Measurements from ENCODE around the gene LRRC1.

Gene LRRC1

DNA sequence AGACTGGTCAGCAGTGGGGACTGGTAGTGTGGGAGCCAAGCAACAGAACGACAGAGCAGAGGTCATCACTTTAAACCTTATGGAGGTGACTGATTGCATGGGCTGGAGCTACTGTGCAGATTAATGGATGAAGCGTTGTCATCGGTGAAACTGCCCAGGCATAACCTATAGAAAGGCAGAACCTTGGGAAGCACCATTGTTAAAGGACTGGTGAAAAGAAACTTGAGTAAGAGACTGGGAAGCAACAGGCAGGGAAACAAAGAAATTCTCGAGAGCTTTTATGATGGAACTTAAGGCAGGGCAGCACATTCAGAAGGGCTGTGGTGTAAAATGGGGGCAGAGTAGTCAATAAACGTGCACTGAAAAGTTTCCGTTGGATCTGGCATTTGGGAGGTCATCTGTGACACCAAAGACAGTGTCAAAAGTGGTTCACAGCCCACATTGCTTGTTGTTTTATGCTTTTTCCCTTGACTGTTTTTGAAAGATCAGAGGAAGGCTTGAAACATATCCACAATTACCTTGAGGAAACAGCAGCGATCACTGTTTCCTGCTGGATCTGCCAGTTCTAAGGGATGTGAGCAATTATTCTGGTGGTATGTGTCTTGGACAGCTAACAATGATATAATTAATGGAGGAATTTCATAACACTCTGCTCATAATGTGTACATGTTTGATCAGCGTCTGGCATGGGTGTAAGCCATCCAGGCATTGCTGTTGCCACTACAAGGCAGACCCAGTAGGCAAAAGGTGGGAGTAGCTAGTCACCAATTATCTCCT is 62.7 kb downstream of the LRRC1 start:
- H3K4me3 ChIP-seq = no peak overlapping the region
- H3K4me2 ChIP-seq = no peak overlapping the region

DNA sequence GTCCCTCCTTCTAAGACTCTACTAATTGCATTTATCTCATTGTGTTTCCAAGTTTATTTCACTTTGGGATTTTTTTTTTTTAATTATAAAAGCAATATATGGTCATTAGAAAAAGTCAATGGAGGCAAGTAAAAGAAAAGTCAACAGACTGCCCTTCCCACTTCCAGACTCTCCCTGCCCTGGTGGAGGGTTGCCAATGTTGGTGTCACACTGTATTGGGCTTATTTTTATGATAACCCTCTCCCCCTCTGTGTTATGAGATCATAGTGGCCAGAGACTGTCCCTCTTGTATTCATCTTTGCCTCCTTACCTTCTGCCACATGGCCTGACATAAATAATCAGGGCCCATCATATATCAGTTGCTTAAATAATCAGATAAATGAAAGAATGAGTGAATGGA is 63.4 kb downstream of the LRRC1 start:
- Histone ChIP-seq H4K20me1 (peaks cover 0 to 3% (median 0%) of the 10 kb centered on the region in 11 experiments; a peak in 1 of 22 replicates), H3K4me2 (no peak overlapping the region), H3K27ac (no peak overlapping the region), H3K9ac (no peak overlapping the region), H3K9me3 (replicated peaks in 1 of 11) (peaks cover 0 to 5% (median 0%) of the 10 kb centered on the region in 11 experiments; a peak in 1 of 22 replicates), H3K36me3 (no peaks in the 10 kb centered on the region), H3K4me3 (no peak overlapping the region), H3K4me1 (no peaks in the 10 kb centered on the region), H3K27me3 (no peaks in the 10 kb centered on the region)
- no peak for TF ChIP-seq Cebpa-rat (IDR thresholded peaks at IDR 0.05)

More for the DNA sequence above, 62.7 kb downstream of the LRRC1 start:
- peaks cover 0 to 3% (median 0%) of the 10 kb centered on the region in 11 experiments; a peak in 1 of 22 replicates for H4K20me1 ChIP-seq
- no peak for TF ChIP-seq Cebpa-rat (IDR thresholded peaks at IDR 0.05)
- H3K27ac ChIP-seq = no peak overlapping the region
- peaks cover 0 to 6% (median 0%) of the 10 kb centered on the region in 11 experiments; a peak in 1 of 22 replicates for H3K9me3 ChIP-seq (replicated peaks in 1 of 11)
- no peaks in the 10 kb centered on the region for H3K4me1 ChIP-seq
- H3K36me3 ChIP-seq = no peaks in the 10 kb centered on the region
- no peak overlapping the region for H3K9ac ChIP-seq
- no peaks in the 10 kb centered on the region for H3K27me3 ChIP-seq

DNA sequence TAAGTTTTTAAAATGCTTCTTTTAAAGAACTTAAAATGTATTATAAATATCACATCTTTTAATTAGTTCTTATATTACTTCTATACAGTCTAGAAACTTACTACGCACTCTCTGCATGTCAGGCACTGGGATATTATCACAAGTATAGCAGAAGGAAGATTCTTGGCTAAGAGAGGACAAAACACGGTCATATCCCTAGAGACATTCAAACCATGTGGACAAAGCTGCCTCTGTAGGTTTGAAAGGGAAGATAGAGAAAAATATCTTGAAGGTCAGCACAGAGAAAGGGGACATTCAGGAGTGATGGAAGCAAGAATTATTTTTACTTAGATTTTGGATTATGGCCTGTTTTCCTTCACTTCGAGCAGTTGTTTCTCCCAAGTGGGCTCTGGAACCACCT is 64.1 kb downstream of the LRRC1 start:
- H3K27ac ChIP-seq = no peak overlapping the region
- no peaks in the 10 kb centered on the region for H3K4me1 ChIP-seq

DNA sequence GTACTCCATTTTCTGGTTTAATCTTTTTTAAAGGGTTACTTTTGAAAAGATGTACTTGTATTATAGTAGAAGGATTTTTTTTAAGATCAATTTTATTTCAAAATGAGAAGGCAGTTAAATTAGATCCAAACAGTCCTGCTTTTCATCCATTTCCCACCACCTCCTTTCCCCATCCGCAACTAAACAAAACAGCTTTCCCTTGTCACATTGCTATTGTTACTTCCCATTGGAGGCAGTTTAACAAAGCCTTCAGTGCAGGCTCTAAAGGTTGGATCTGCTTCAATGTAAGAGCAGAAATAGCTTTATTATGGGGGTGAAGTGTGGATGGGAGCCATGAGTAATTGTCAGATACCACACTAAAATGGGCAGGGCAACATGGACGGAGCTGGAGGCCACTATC is 65.7 kb downstream of the LRRC1 start:
- Histone ChIP-seq H3K9ac (no peak overlapping the region), H3K9me3 (replicated peaks in 1 of 11) (no peaks in the 10 kb centered on the region), H3K4me2 (no peak overlapping the region), H3K36me3 (no peaks in the 10 kb centered on the region), H3K4me1 (no peaks in the 10 kb centered on the region), H3K4me3 (no peak overlapping the region), H3K27me3 (no peaks in the 10 kb centered on the region), H4K20me1 (peaks cover 0 to 3% (median 0%) of the 10 kb centered on the region in 11 experiments; a peak in 1 of 22 replicates), H3K27ac (no peak overlapping the region)
- no peak for TF ChIP-seq Cebpa-rat (IDR thresholded peaks at IDR 0.05)

More for the DNA sequence above, 64.1 kb downstream of the LRRC1 start:
- Histone ChIP-seq H4K20me1 (peaks cover 0 to 3% (median 0%) of the 10 kb centered on the region in 11 experiments; a peak in 1 of 22 replicates), H3K27me3 (no peaks in the 10 kb centered on the region), H3K9ac (no peak overlapping the region), H3K36me3 (no peaks in the 10 kb centered on the region), H3K4me3 (no peak overlapping the region), H3K4me2 (no peak overlapping the region), H3K9me3 (replicated peaks in 1 of 11) (no peaks in the 10 kb centered on the region)
- no peak for TF ChIP-seq Cebpa-rat (IDR thresholded peaks at IDR 0.05)

DNA sequence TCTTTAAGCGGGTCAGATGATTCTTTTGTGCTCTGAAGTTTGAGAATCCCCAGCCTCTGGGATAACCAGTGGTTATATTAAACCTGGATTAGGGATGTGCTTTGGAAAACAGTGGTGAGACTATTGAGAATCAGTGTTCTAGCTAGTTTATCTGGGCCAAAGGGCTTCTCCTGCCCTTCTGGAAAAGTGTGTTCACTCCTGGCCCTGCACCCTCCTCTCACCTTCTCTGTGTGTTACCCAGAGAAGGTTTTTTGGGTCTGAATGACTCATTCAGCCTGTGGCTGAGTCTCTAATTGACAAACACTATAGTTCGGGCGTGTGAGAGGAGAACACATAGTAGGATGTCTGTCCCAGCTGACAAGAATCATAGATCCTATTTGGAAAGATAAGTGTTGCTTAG is 66.7 kb downstream of the LRRC1 start:
- no peaks in the 10 kb centered on the region for H3K36me3 ChIP-seq
- no peak overlapping the region for H3K4me2 ChIP-seq
- H3K4me3 ChIP-seq = no peak overlapping the region
- no peaks in the 10 kb centered on the region; a peak in 1 of 20 replicates for H3K4me1 ChIP-seq
- no peak overlapping the region for H3K9ac ChIP-seq
- H3K27me3 ChIP-seq = no peaks in the 10 kb centered on the region
- H3K27ac ChIP-seq = no peak overlapping the region
- H3K9me3 ChIP-seq (replicated peaks in 1 of 11) = no peaks in the 10 kb centered on the region
- TF ChIP-seq Cebpa-rat (IDR thresholded peaks at IDR 0.05) = no peak
- peaks cover 0 to 3% (median 0%) of the 10 kb centered on the region in 11 experiments; a peak in 1 of 22 replicates for H4K20me1 ChIP-seq

DNA sequence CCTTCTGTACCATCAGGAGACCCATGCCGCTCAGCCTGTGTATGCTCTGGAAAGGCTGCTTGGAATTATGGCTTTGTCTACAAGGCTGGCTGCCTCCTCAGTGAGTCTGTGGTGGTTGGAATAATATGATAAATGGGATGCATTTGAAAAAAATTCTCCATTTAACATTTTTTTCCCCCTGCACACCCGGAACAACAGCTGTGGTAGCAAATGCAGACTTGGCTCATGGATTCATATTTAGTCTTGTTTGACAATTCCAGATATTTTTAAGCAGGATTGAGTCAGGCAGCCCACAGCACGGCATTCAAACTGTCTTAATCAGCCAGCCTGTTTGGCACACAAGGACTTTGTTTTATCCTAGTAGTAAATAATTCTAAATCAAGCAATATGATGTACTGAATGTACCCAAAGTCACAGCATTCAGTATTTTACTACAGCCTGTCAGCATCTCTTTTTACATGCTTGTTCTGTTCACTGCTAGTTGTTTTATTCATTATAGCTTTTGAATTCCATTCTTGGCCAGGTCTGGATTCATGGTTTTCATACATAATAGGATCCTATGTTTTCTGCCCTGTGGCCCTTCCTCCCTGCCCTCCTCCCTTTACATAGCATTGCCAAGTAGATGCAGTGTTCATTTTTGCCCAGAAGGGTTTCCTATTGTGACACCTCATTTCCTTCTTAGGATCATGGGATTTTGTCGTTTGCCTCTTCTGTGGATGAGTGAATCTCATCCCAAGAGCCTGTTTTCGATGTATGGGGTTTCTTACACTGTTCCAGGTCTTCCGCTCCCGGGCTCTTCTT is 68.1 kb downstream of the LRRC1 start:
- H3K36me3 ChIP-seq = no peaks in the 10 kb centered on the region
- H3K4me2 ChIP-seq = no peak overlapping the region
- no peaks in the 10 kb centered on the region for H3K9me3 ChIP-seq (replicated peaks in 1 of 11)
- peaks cover 0 to 3% (median 0%) of the 10 kb centered on the region in 11 experiments; a peak in 1 of 22 replicates for H4K20me1 ChIP-seq
- no peak overlapping the region for H3K27ac ChIP-seq
- H3K9ac ChIP-seq = no peak overlapping the region
- TF ChIP-seq Cebpa-rat (IDR thresholded peaks at IDR 0.05) = no peak
- H3K27me3 ChIP-seq = no peaks in the 10 kb centered on the region
- no peaks in the 10 kb centered on the region; a peak in 1 of 20 replicates for H3K4me1 ChIP-seq
- H3K4me3 ChIP-seq = no peak overlapping the region

DNA sequence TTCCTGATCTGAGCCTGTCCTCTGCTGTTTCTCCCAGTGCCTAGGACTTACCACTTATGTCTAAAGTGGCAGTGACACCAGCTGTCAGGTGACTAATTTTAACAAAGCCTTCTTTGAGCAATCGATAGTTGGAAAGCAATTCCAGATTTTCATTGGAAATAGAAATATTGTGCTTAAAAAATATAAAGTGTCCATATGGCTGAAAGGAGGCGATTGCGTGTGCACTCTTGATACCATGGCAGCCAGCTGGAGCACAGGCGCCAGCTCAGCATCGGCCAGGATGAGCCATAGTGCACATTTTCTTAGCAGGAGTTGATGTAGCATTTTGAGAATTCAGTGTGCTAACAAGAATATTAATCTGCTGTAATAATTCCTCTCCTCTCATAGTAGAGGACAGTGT is 70.0 kb downstream of the LRRC1 start:
- Histone ChIP-seq H4K20me1 (peaks cover 0 to 3% (median 0%) of the 10 kb centered on the region in 11 experiments; a peak in 1 of 22 replicates), H3K4me3 (no peak overlapping the region), H3K27me3 (no peaks in the 10 kb centered on the region), H3K4me1 (peaks cover 0 to 8% (median 0%) of the 10 kb centered on the region in 10 experiments; a peak in 1 of 20 replicates), H3K36me3 (no peaks in the 10 kb centered on the region), H3K4me2 (no peak overlapping the region), H3K9me3 (replicated peaks in 1 of 11) (no peaks in the 10 kb centered on the region), H3K9ac (no peak overlapping the region), H3K27ac (no peak overlapping the region)
- no peak for TF ChIP-seq Cebpa-rat (IDR thresholded peaks at IDR 0.05)

DNA sequence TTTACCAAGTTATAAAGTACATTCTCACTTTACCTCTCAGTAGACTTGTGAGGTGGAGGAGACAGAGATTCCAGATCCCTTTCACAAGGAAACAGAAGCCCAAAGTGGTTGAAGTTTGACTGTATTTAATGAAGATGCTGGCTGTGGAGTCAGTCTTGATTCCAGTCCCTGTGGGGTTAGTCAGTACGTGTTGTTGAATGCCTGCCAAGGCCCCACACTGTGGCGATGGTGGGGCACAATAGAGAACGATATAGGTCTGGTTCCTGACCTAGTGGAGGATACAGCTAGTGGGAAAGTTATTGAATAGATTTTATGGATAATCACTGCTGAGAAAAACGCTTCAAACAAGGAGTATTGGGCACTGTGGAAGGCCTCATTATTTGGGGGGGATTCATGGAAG is 71.4 kb downstream of the LRRC1 start:
- no peak overlapping the region for H3K4me3 ChIP-seq
- no peaks in the 10 kb centered on the region for H3K36me3 ChIP-seq
- H3K27me3 ChIP-seq = no peaks in the 10 kb centered on the region
- peaks cover 0 to 3% (median 0%) of the 10 kb centered on the region in 11 experiments; a peak in 1 of 22 replicates for H4K20me1 ChIP-seq
- no peak overlapping the region for H3K27ac ChIP-seq
- H3K4me2 ChIP-seq = no peak overlapping the region
- H3K9me3 ChIP-seq (replicated peaks in 1 of 11) = 0 out of 22 replicates have a peak, but pooled peaks cover 0 to 3% (median 0%) of the 10 kb centered on the region in 11 experiments
- TF ChIP-seq Cebpa-rat (IDR thresholded peaks at IDR 0.05) = no peak
- no peak overlapping the region for H3K9ac ChIP-seq
- peaks cover 0 to 8% (median 0%) of the 10 kb centered on the region in 10 experiments; a peak in 1 of 20 replicates for H3K4me1 ChIP-seq

DNA sequence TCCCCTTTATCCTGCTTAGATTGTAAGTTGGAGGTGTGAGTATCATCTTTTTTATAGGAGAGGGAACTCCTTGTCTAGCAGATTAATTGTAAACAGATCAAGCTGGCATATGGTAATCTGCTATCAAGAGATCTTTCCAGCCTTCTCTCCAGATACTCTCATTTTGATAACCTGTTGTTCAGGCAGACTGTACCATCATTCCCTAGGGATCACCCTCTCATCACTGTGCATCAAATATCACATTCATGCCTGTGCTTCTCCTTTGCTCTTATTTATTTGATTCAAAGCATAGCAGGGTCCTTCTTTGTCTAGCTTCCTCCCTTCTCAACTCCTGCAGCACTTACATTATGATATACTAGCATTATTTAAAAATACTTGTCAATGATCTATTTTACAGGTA is 73.8 kb downstream of the LRRC1 start:
- no peak overlapping the region for H3K4me2 ChIP-seq
- H3K27me3 ChIP-seq = no peaks in the 10 kb centered on the region
- no peak for TF ChIP-seq Cebpa-rat (IDR thresholded peaks at IDR 0.05)

More for the DNA sequence above, 73.8 kb downstream of the LRRC1 start:
- Histone ChIP-seq H3K36me3 (peaks cover 0 to 14% (median 0%) of the 10 kb centered on the region in 11 experiments; a peak in 4 of 22 replicates), H3K4me3 (no peak overlapping the region), H3K4me1 (peaks cover 0 to 8% (median 0%) of the 10 kb centered on the region in 10 experiments; a peak in 1 of 20 replicates), H3K9ac (no peak overlapping the region), H4K20me1 (no peaks in the 10 kb centered on the region), H3K27ac (no peak overlapping the region), H3K9me3 (replicated peaks in 1 of 11) (peaks cover 15 to 25% (median 22%) of the 10 kb centered on the region in 11 experiments)
